GM12801 (cell line): ENCODE results near the gene INAFM1.

Experiments
- TF ChIP-seq, protein P1 (sequence below): IDR thresholded peaks from one replicate; pipeline ENCODE4 v1.5.1; 2011; ENCODE audit warnings: control low read depth; ENCODE audit not compliant: insufficient read length; ENCODE audit errors: extremely low read depth

Gene INAFM1

DNA sequence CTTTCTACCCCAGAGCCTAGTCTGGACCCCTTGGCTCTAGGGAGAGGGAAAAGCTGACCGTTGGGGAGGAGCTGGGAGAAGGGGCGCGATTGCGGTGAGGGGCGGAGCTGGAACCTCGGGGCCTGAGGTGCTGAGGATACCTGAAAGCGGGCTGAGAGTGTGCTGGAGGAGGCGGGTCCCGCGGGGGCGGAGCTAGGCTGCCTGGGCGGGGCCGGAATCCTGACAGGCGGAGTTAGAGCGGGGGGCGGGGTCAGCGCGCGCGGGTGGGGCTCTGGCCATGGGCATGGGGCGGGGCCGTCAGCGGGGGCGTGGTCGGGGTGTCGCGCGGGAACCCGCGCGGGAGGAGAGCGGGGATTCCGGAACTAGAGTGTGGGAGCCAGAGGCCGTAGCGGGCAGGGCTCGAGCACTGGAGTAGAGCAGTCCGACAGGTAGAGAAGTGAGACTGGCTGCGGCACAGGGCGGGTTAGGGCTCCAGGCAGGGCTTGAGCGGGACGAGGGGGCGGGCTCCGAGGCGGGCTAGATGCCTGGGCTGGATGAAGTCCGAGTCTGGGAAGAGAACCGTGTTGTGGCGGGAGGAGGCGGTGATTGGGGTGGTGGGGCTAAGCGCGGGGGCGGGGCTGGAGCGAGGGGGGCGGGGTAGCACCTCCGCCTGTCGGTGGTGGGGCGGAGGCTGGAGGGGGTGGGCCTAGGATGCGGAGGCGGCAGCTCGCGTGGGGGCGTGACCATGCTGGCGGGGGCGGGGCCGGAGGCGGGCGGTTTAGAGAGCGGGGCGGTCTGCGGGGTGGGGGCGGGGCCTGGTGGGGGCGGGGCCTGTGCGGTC lies at the start of gene INAFM1:
Gene INAFM1 (plus strand): TSS at position 815 of the 820 bp plus-strand sequence. CDS start 35 bp downstream, outside the sequence.
- TF ChIP-seq, protein P1, sequence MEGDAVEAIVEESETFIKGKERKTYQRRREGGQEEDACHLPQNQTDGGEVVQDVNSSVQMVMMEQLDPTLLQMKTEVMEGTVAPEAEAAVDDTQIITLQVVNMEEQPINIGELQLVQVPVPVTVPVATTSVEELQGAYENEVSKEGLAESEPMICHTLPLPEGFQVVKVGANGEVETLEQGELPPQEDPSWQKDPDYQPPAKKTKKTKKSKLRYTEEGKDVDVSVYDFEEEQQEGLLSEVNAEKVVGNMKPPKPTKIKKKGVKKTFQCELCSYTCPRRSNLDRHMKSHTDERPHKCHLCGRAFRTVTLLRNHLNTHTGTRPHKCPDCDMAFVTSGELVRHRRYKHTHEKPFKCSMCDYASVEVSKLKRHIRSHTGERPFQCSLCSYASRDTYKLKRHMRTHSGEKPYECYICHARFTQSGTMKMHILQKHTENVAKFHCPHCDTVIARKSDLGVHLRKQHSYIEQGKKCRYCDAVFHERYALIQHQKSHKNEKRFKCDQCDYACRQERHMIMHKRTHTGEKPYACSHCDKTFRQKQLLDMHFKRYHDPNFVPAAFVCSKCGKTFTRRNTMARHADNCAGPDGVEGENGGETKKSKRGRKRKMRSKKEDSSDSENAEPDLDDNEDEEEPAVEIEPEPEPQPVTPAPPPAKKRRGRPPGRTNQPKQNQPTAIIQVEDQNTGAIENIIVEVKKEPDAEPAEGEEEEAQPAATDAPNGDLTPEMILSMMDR: no peak

- TF ChIP-seq, protein P1: no peak
Observed at GRCh38 chr19:47225746-47226425, 48.8 kb upstream of the INAFM1 start.

DNA sequence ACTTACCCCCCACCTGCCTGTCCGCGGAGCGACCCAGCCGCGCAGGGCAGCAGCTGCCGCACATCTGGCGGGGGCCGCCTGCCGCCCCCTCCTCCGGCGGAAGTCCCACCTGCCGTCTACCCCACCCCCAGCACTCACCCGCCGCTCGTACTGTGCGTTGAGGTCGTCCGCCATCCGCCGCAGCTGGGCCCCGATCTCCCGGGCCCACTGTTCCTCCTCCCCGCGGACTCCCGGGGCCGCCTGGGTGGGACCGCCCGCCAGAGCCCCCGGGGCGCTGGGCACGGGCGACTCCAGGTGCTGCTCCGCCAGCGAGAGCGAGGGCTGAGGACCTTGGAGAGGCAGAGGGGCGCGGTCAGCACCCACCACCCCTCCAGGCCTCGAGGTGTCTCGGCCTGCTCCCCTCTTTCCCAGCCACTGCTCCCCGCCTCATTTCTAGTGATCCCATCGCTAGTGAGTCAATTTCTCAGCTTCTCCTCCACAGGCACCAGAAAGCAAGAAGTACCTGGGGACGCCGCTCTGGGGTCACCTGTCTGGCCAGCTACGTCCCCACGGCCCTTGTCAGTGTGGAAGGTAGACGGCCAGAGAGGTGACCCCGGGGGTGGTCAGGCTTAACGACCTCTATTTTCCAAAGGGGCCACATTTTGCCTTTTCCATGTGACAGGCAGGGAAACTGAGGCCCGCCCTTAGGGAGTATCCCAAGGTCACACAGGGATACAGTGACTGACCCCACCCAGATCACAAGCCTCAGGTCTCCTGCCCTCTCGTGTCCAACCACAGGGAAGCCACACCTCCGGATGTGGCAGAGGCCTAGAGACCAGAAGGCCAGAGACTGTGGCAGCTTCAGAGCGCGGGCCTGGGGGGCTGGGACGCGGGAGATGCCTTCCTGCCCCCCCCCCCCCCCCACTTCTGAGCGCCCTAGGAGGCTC lies 48.0 kb upstream of the INAFM1 start:
- TF ChIP-seq, protein P1: no peak

DNA sequence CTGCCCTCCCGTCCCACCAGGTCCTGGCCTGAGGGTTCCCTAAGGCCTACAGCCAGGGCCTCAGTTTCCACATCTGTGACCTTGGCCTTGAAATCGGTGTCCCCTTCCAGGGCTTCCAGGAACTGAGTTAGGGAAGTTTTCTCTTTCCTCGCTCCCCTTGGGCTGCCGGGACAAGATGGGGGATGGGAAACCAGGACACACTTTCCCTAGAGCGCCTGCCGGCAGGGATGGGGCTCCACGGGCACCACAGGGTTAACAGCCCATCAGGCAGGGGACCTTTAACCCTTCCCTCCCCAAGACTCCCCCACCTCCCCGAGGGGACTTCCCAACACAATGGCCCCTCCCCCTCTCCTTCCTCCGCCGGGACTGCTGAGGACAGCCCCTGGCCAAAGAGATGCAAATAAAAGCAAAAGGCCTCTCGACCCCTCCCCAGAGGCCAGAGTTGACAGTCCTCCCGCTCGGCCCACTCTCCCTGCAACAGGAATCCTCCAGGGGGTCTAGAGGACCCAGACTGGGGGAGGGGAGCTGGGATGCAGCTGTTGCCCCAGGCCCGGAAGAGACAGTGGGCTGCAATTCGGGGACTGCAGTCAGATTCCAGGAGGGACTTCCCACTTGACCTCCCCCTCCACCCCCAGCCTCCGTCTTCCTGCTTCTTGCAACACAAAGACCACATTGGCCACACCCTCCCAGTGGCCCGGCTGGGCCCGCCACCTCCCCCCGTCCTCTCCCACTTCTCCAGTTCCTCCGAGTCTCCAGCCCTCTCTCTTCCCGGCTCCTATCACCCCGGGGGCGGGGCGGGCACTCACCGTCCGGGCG lies 47.1 kb upstream of the INAFM1 start:
- TF ChIP-seq, protein P1: no peak

DNA sequence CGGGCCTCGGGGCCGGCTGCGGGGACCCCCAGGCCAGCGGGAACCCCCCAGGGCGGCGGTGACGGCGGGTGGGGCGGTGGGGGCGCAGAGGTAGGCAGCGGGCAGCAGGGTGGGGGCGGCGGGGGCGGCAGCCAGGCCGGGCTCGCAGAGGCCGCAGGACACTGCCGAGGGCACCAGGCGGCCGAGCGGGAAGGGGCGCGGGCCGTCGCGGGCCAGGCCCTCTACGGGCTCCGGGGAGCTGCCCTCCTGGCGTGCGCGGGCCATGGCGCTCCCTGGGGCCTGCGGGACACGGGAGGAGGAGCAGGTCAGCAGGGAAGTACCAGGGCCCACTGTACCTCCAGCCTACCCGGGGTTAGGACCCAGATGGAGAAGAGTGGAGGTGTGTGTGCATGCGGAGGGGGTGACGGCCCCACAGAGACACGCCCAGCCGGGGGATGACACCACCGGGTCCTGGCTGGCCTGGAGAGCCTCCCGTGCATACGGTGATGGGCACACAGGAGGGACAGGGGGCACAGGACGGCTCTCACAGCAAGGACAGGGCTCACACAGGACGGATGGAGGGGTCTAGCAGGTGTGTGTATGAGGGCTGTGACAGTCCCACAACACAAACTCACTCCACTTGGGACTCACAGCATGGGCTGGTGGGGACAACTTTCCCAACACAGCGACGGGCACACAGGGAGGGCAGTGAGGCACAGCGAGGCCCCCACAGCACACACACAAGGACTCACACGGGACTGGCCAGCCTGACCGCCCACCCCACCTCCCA lies 46.3 kb upstream of the INAFM1 start:
- TF ChIP-seq, protein P1: no peak

GRCh38 chr19:47228937-47229675 lies 45.6 kb upstream of the INAFM1 start:
- TF ChIP-seq, protein P1: no peak
